Panc1 (cell line): ENCODE data around the gene PAK1. TPM values are rescaled to one million over a fixed set of nuclear protein-coding genes. Genes with fewer than 3 reads are reported as not detected.

Source experiments
- ATAC-seq: fragments of 200-7000 bp; cut with Tn5 transposase; 2 replicates; pipeline ENCODE4 v1.9.1; 2020; ENCODE audit warnings: mild to moderate bottlenecking, moderate library complexity
- BruUV-seq: library from RNA; stranded (reverse); fragments of 400-500 nt; replicated peaks from 2 replicates; lab custom pipeline; 2021; lab: Mats Ljungman, UMichigan
- CTCF ChIA-PET: fragments of 300-600 bp; sonication (Branson Sonifier 250); formaldehyde crosslinking; loops from one replicate; lab custom pipeline; 2022; ENCODE audit warnings: antibody characterized with exemption; lab: Charles Lee
- POLR2A ChIA-PET: fragments of 300-600 bp; sonication (Branson Sonifier 250); formaldehyde crosslinking; loops from one replicate; lab custom pipeline; 2022; ENCODE audit warnings: antibody characterized with exemption; lab: Charles Lee
- DNase-seq: peaks from one replicate; pipeline ENCODE4 v3.0.0-alpha.2; 2010; ENCODE audit warnings: low read depth, low spot score
- H3K27ac ChIP-seq: 2 replicates; pipeline ENCODE4 v1.5.1; 2011; ENCODE audit warnings: mild to moderate bottlenecking, low read length, inconsistent platforms
- H3K27me3 ChIP-seq: fragments of 200-500 bp; sonication (Bioruptor generic); 2 replicates; pipeline ENCODE4 v1.6.0; 2014; ENCODE audit warnings: low read length, inconsistent platforms; ENCODE audit not compliant: control insufficient read depth, insufficient read depth
- H3K36me3 ChIP-seq: fragments of 200-500 bp; sonication (Bioruptor generic); 2 replicates; pipeline ENCODE4 v1.5.1; 2014; ENCODE audit warnings: inconsistent platforms, mild to moderate bottlenecking, low read length, moderate library complexity; ENCODE audit not compliant: control insufficient read depth, insufficient read depth
- H3K4me1 ChIP-seq: 2 replicates; pipeline ENCODE4 v1.5.1; 2011; ENCODE audit warnings: inconsistent platforms, mild to moderate bottlenecking, low read length, moderate library complexity; ENCODE audit not compliant: control insufficient read depth, insufficient read depth
- H3K4me3 ChIP-seq, 2 experiments: 2 replicates each; pipeline ENCODE4 v1.5.1; 2011 to 2012; ENCODE audit warnings: low read depth in 2 of 2, low read length in 2 of 2, mild to moderate bottlenecking in 2 of 2, inconsistent platforms in 1 of 2, moderate library complexity in 1 of 2
- H3K9me3 ChIP-seq: fragments of 200-500 bp; sonication (Bioruptor generic); 2 replicates; pipeline ENCODE4 v1.5.1; 2014; ENCODE audit warnings: low read depth, mild to moderate bottlenecking, inconsistent platforms, low read length, moderate library complexity; ENCODE audit not compliant: control insufficient read depth, insufficient read depth
- CTCF ChIP-seq: fragments of 450-650 bp; IDR thresholded peaks from 2 replicates; pipeline ENCODE4 v1.5.1; 2017; ENCODE audit warnings: mild to moderate bottlenecking
- POLR2AphosphoS5 ChIP-seq: IDR thresholded peaks from 2 replicates; pipeline ENCODE4 v1.6.1; 2012; ENCODE audit warnings: mild to moderate bottlenecking, low read depth, low read length, moderate library complexity
- REST ChIP-seq, 2 experiments: IDR thresholded peaks; 2 replicates each; pipeline ENCODE4 v1.6.1; 2011 to 2012; ENCODE audit warnings: low read depth in 2 of 2, control low read depth in 1 of 2, low read length in 1 of 2, mild to moderate bottlenecking in 1 of 2, moderate library complexity in 1 of 2; ENCODE audit not compliant: insufficient read depth in 1 of 2
- SIN3A ChIP-seq: IDR thresholded peaks from 2 replicates; pipeline ENCODE4 v1.6.1; 2012; ENCODE audit warnings: low read depth, mild to moderate bottlenecking, low read length, moderate library complexity, borderline replicate concordance; ENCODE audit not compliant: insufficient read depth
- TCF7L2 ChIP-seq: IDR thresholded peaks from 2 replicates; pipeline ENCODE4 v1.6.1; 2011; ENCODE audit warnings: mild to moderate bottlenecking, low read depth, low read length, inconsistent platforms
- in situ Hi-C: cut with HindIII; loops from 2 replicates; pipeline ENCODE4 v1.10.0; 2016; ENCODE audit warnings: low sequenced_read_pairs, low pct_unique_long_range_greater_than_20kb
- intact Hi-C: fragments of 100-400 bp; cut with micrococcal nuclease; formaldehyde crosslinking; loops from one replicate; pipeline ENCODE4 v1.10.0; 2022; ENCODE audit not compliant: unreplicated experiment
- total RNA-seq: library from RNA; stranded (reverse); gene quantifications from one replicate; pipeline ENCODE4 v1.2.1, GENCODE V29; 2021; ENCODE audit not compliant: unreplicated experiment

The PAK1 gene
- total RNA-seq, 1 experiment from 2014 or later = 38.2 TPM

- in situ Hi-C loops = loop anchor here (5.0 kb wide), 1 partner anchor 82 kb away; no protein-coding TSS in a partner anchor
- DNase-seq = no peak
- H3K4me1 ChIP-seq = no peaks in the 10 kb centered on the region
- H3K4me3 ChIP-seq = no peak overlapping the region
- intact Hi-C loops = no loop called here
- H3K27me3 ChIP-seq = peaks cover 10% of the 10 kb centered on the region; the same call in 1 of the 2 replicates
- POLR2A ChIA-PET = no interaction called here
- TF ChIP-seq TCF7L2 (no peak), CTCF (no peak), POLR2AphosphoS5 (no peak), REST (IDR thresholded peaks at IDR 0.05; ENCODE audit: insufficient read depth in 1 of 2, low read depth in 2 of 2, low read length in 1 of 2) (no peak), SIN3A (no peak)
- CTCF ChIA-PET = no interaction called here
- H3K27ac ChIP-seq = no peak overlapping the region
- no peaks in the 10 kb centered on the region for H3K36me3 ChIP-seq
- no peaks in the 10 kb centered on the region for H3K9me3 ChIP-seq
- ATAC-seq = no peak
- BruUV-seq = no TSS peak
Observed at GRCh38 chr11:77440678-77441077, 33.2 kb downstream of the PAK1 start.

- POLR2A ChIA-PET = no interaction called here
- intact Hi-C loops = no loop called here
- no peak for TF ChIP-seq POLR2AphosphoS5
- no peak for TF ChIP-seq SIN3A
- TF ChIP-seq CTCF = no peak
- TF ChIP-seq TCF7L2 = no peak
- TF ChIP-seq REST (IDR thresholded peaks at IDR 0.05; ENCODE audit: insufficient read depth in 1 of 2, low read depth in 2 of 2, low read length in 1 of 2) = no peak
- DNase-seq (no peak), ATAC-seq (no peak)
- Histone ChIP-seq H3K27me3 (peaks cover 10% of the 10 kb centered on the region; the same call in 1 of the 2 replicates), H3K4me1 (no peaks in the 10 kb centered on the region), H3K27ac (no peak overlapping the region), H3K4me3 (no peak overlapping the region), H3K9me3 (no peaks in the 10 kb centered on the region), H3K36me3 (no peaks in the 10 kb centered on the region)
- CTCF ChIA-PET = no interaction called here
- no TSS peak for BruUV-seq
- in situ Hi-C loops = no loop called here
Observed at GRCh38 chr11:77438487-77438886, 35.4 kb downstream of the PAK1 start.
